Transverse colon (tissue), 3 donors: ENCODE data around the gene CSTB.

Experiments used
- CTCF ChIP-seq, 5 experiments: fragments of 200-600 bp in 3 of 5; fragments of 450-650 bp in 2 of 5; sonication (generic) in 3 of 5; IDR thresholded peaks; 1 replicate in 2 of 5; 2 replicates in 3 of 5; pipeline ENCODE4 v1.5.1; 2016 to 2017; ENCODE audit warnings: antibody characterized with exemption in 5 of 5, inconsistent platforms in 3 of 5, mild to moderate bottlenecking in 2 of 5, moderate library complexity in 1 of 5
- POLR2A ChIP-seq: fragments of 450-650 bp; IDR thresholded peaks from one replicate; pipeline ENCODE4 v1.6.1; 2016; ENCODE audit warnings: antibody characterized with exemption, mild to moderate bottlenecking, moderate library complexity

GRCh38 chr21:43751955-43752591, 24.0 kb downstream of the CSTB start:
- TF ChIP-seq CTCF (IDR thresholded peaks at IDR 0.05) = no peak
- no peak for TF ChIP-seq POLR2A
